Osteocyte (in vitro differentiated cells): ENCODE results near the gene HOXD11. TPM values are rescaled to one million over a fixed set of nuclear protein-coding genes. Genes with fewer than 3 reads are reported as not detected.
A peak's percentile ranks its signal among the peaks of the same experiment; 100 is the strongest.

Source experiments
- DNase-seq: peaks from one replicate; pipeline ENCODE4 v3.0.0; 2021; ENCODE audit warnings: mixed read lengths; ENCODE audit not compliant: unreplicated experiment; ENCODE audit errors: extremely low spot score
- H3K27ac Mint-ChIP-seq: one replicate; pipeline ENCODE4 v1.8.0; 2021; ENCODE audit warnings: mild to moderate bottlenecking, mixed read lengths; ENCODE audit not compliant: unreplicated experiment
- H3K27me3 Mint-ChIP-seq: one replicate; pipeline ENCODE4 v1.8.0; 2021; ENCODE audit warnings: mixed read lengths; ENCODE audit not compliant: unreplicated experiment
- H3K36me3 Mint-ChIP-seq: one replicate; pipeline ENCODE4 v1.8.0; 2021; ENCODE audit warnings: mixed read lengths; ENCODE audit not compliant: unreplicated experiment
- H3K4me1 Mint-ChIP-seq: one replicate; pipeline ENCODE4 v1.8.0; 2021; ENCODE audit warnings: mixed read lengths; ENCODE audit not compliant: unreplicated experiment
- H3K4me3 Mint-ChIP-seq: one replicate; pipeline ENCODE4 v1.8.0; 2021; ENCODE audit warnings: mild to moderate bottlenecking, moderate library complexity, mixed read lengths; ENCODE audit not compliant: unreplicated experiment
- H3K9me3 Mint-ChIP-seq: one replicate; pipeline ENCODE4 v1.8.0; 2021; ENCODE audit warnings: mixed read lengths; ENCODE audit not compliant: unreplicated experiment
- total RNA-seq: library from RNA; stranded (reverse); gene quantifications from 2 replicates; pipeline ENCODE4 v1.2.1, GENCODE V29; 2021
- TF ChIP-seq, protein P1 (sequence below): fragments of 200-600 bp; sonication (generic); IDR thresholded peaks from 2 replicates; pipeline ENCODE4 v1.5.0; 2021; ENCODE audit warnings: antibody characterized with exemption, mild to moderate bottlenecking, moderate library complexity

HOXD11 gene
- total RNA-seq, 1 donor from 2014 or later = not detected

DNA sequence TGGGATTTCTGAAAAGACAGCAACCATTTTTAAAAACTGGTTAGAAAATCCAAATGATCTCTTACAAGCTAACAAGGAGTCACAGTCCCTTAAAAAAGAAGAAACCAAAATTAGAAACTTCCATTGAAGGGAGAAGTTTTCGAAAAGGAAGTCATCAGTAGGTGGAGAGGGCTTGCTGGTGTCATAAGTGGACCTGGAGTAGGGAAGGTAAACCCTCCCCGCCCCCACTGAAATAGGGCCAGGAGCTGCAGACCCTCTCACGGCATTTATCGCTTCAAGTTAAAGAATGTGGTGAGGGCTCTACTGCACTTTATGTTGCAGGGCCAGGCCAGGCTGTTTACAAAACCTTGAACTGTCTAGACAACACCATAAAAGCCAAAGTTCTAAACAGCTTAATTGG is 2.9 kb downstream of the HOXD11 start:
- H3K36me3 Mint-ChIP-seq = no peaks in the 10 kb centered on the region
- H3K4me3 Mint-ChIP-seq = no peak overlapping the region
- H3K27ac Mint-ChIP-seq = no peak overlapping the region
- DNase-seq = no peak
- peaks cover 83% of the 10 kb centered on the region for H3K27me3 Mint-ChIP-seq
- H3K4me1 Mint-ChIP-seq = peaks cover 21% of the 10 kb centered on the region
- no peaks in the 10 kb centered on the region for H3K9me3 Mint-ChIP-seq
- TF ChIP-seq, protein P1, sequence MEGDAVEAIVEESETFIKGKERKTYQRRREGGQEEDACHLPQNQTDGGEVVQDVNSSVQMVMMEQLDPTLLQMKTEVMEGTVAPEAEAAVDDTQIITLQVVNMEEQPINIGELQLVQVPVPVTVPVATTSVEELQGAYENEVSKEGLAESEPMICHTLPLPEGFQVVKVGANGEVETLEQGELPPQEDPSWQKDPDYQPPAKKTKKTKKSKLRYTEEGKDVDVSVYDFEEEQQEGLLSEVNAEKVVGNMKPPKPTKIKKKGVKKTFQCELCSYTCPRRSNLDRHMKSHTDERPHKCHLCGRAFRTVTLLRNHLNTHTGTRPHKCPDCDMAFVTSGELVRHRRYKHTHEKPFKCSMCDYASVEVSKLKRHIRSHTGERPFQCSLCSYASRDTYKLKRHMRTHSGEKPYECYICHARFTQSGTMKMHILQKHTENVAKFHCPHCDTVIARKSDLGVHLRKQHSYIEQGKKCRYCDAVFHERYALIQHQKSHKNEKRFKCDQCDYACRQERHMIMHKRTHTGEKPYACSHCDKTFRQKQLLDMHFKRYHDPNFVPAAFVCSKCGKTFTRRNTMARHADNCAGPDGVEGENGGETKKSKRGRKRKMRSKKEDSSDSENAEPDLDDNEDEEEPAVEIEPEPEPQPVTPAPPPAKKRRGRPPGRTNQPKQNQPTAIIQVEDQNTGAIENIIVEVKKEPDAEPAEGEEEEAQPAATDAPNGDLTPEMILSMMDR = no peak

DNA sequence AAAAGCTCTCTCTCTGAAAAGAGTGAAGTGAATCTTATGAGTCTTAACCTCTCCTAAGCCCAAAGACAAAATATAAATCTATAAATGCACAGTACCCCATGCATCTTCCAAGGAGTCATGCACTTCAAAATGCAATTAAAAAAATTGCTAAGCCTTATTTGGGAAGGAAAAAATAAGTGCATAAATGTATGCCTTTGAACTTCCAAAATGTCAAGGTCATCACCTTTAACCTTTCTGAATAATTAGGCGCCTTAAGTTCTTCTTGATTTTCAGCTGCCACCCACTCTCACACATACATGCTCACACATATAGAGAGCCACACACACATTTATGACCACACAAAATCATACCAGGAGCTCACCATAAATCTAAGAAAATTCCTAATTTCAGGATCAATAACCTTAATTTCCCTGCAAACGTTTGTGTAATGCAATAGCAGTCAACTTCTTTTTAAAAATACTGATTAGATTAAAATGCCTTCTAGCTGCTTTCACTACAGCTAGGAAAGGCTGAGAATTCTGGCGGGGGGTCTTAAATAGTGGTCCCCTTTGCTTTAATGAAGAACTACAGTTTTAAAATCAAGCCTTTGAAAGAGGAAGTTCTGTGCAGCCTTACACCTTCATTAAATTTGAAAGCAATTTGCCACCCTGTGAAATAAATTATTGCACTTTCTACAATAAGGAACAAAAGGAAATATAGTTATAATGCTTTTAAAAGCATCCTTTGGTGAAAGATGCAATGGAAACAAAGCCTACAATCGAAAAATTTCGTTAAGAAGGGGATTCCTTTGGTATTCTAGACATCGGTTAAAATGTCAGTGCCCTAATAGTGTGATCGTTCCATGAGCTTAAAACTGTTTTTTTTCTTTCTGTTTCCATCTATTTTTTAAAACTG is 3.6 kb downstream of the HOXD11 start:
- H3K4me3 Mint-ChIP-seq = no peak overlapping the region
- TF ChIP-seq, protein P1 = no peak
- peaks cover 83% of the 10 kb centered on the region for H3K27me3 Mint-ChIP-seq
- H3K36me3 Mint-ChIP-seq = no peaks in the 10 kb centered on the region
- H3K9me3 Mint-ChIP-seq = no peaks in the 10 kb centered on the region
- H3K27ac Mint-ChIP-seq = no peak overlapping the region
- DNase-seq = no peak
- H3K4me1 Mint-ChIP-seq = peaks cover 18% of the 10 kb centered on the region

DNA sequence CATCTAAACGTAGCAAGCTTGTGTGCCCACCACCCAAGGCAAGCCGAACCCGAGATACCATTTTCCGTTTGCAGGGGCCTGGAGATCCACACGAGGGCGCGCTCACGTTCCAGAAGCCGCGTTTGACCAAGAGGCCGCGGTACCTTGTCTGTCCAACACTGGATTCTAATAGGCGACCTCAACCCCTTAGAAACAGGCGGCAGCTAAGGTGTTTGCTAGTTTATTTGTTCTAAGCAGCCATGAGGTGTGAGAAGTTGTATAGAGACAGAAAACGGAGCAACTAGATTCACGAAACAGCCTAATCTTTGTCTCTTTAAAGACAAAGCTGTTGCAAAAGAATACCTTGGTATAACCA is 4.2 kb downstream of the HOXD11 start:
- no peak overlapping the region for H3K4me3 Mint-ChIP-seq
- no peak for DNase-seq
- H3K27me3 Mint-ChIP-seq = peaks cover 82% of the 10 kb centered on the region

GRCh38 chr2:176111846-176112374 is 4.8 kb downstream of the HOXD11 start:
- TF ChIP-seq, protein P1 = no peak
- H3K27me3 Mint-ChIP-seq = peaks cover 86% of the 10 kb centered on the region
- H3K36me3 Mint-ChIP-seq = no peaks in the 10 kb centered on the region
- H3K27ac Mint-ChIP-seq = no peak overlapping the region
- DNase-seq = no peak
- peaks cover 11% of the 10 kb centered on the region for H3K4me1 Mint-ChIP-seq
- no peak overlapping the region for H3K4me3 Mint-ChIP-seq
- H3K9me3 Mint-ChIP-seq = no peaks in the 10 kb centered on the region

More for the DNA sequence above, 4.2 kb downstream of the HOXD11 start:
- Mint-ChIP-seq H3K4me1 (peaks cover 13% of the 10 kb centered on the region), H3K36me3 (no peaks in the 10 kb centered on the region), H3K27ac (no peak overlapping the region), H3K9me3 (no peaks in the 10 kb centered on the region)
- TF ChIP-seq, protein P1 = peak; percentile 63
